Lung (tissue), 12 donors: ENCODE measurements around the gene USP34. TPM values are rescaled to one million over a fixed set of nuclear protein-coding genes. Genes with fewer than 3 reads are reported as not detected.

ENCODE experiments used
- ATAC-seq: fragments of 200-7000 bp; cut with Tn5 transposase; one replicate; pipeline ENCODE4 v1.9.1; 2020; ENCODE audit warnings: moderate number of reproducible peaks; ENCODE audit not compliant: insufficient read depth, low FRiP score
- DNase-seq, 3 donors: peaks; one replicate each; pipeline ENCODE4 v3.0.0-alpha.2; 2013 to 2017
- H3K27ac ChIP-seq, 2 donors: one replicate each; pipeline ENCODE4 v1.5.1; 2013; ENCODE audit warnings: mild to moderate bottlenecking in 2 of 2, moderate library complexity in 2 of 2, control low read depth in 1 of 2, inconsistent platforms in 1 of 2, low read depth in 1 of 2, low read length in 1 of 2
- H3K27me3 ChIP-seq, 3 donors: one replicate each; pipeline ENCODE4 v1.5.1; 2013; ENCODE audit warnings: low read length in 2 of 3; ENCODE audit not compliant: control insufficient read depth in 3 of 3, insufficient read depth in 3 of 3
- H3K36me3 ChIP-seq, 4 donors: one replicate each; pipeline ENCODE4 v1.5.1; 2013; ENCODE audit warnings: low read length in 4 of 4, mild to moderate bottlenecking in 1 of 4, moderate library complexity in 1 of 4; ENCODE audit not compliant: control insufficient read depth in 4 of 4, insufficient read depth in 4 of 4
- H3K4me1 ChIP-seq, 5 donors: one replicate each; pipeline ENCODE4 v1.5.1; 2013; ENCODE audit warnings: low read length in 5 of 5, mild to moderate bottlenecking in 2 of 5, moderate library complexity in 1 of 5; ENCODE audit not compliant: control insufficient read depth in 5 of 5, insufficient read depth in 5 of 5
- H3K4me3 ChIP-seq: one replicate; pipeline ENCODE4 v1.5.1; 2013; ENCODE audit warnings: mild to moderate bottlenecking, control low read depth, moderate library complexity
- H3K9ac ChIP-seq, 2 donors: one replicate each; pipeline ENCODE4 v1.5.1; 2013; ENCODE audit warnings: low read length in 2 of 2, control low read depth in 1 of 2; ENCODE audit not compliant: insufficient read depth in 1 of 2
- H3K9me3 ChIP-seq, 4 donors: one replicate each; pipeline ENCODE4 v1.5.1; 2013; ENCODE audit warnings: low read length in 3 of 4, mild to moderate bottlenecking in 1 of 4, moderate library complexity in 1 of 4; ENCODE audit not compliant: control insufficient read depth in 4 of 4, insufficient read depth in 3 of 4
- CTCF ChIP-seq: IDR thresholded peaks from 2 replicates; pipeline ENCODE4 v1.5.1; 2012; ENCODE audit warnings: mild to moderate bottlenecking; ENCODE audit errors: control extremely low read depth, extremely low read depth
- WGBS, 2 donors: extraction: QIAGEN DNeasy Blood & Tissue Kit; methylation state at CpG; one replicate each; pipeline ENCODE4 v1.1.7; 2013; 5-methylcytosine and 5-hydroxymethylcytosine counted together
- polyA plus RNA-seq, 2 donors: library from polyadenylated mRNA; stranded (reverse); fragments of 200-250 nt; gene quantifications; one replicate each; pipeline ENCODE4 v1.2.1, GENCODE V29; 2013
- total RNA-seq, 2 donors: library from RNA; depleted of rRNA in 1 of 2; stranded (reverse); fragments of >200 nt in 1 of 2; gene quantifications; one replicate each; pipeline ENCODE4 v1.2.1, GENCODE V29; 2014 to 2021
- donor health status: control.
- donor health status: control.
- donor health status: Bipolar disorder and iron deficiency.
- donor health status: healthy.
- donor health status: DM: yes; HTN: yes; CAD: no.

Gene USP34
- total and polyA plus RNA-seq, 4 donors, result 38.7 to 233 (median 67.8) TPM

- Histone ChIP-seq H3K9me3 (peaks cover 0 to 3% (median 0%) of the 10 kb centered on the region in 4 donors), H3K4me1 (peaks cover 0 to 20% (median 0%) of the 10 kb centered on the region in 5 donors), H3K36me3 (no peaks in the 10 kb centered on the region), H3K9ac (no peak overlapping the region), H3K4me3 (no peak overlapping the region), H3K27ac (no peak overlapping the region), H3K27me3 (no peaks in the 10 kb centered on the region)
- no peak for TF ChIP-seq CTCF
- 92 to 96% methylated on average over 1 of the region's 1 CpG for WGBS, 2 donors
- DNase-seq (no peak), ATAC-seq (no peak)
Observed at GRCh38 chr2:61433606-61434005, 37.3 kb downstream of the USP34 start.

GRCh38 chr2:61432990-61433389, 37.9 kb downstream of the USP34 start:
- no peak for TF ChIP-seq CTCF

GRCh38 chr2:61431345-61431744, 39.5 kb downstream of the USP34 start:
- 96 to 98% methylated on average over 5 of the region's 5 CpGs for WGBS, 2 donors
- H3K27ac ChIP-seq, result no peak overlapping the region
- H3K4me1 ChIP-seq, result peaks cover 0 to 21% (median 0%) of the 10 kb centered on the region in 5 donors

More at GRCh38 chr2:61432990-61433389, 37.9 kb downstream of the USP34 start:
- no peak for DNase-seq
- Histone ChIP-seq H3K27me3 (no peaks in the 10 kb centered on the region), H3K36me3 (no peaks in the 10 kb centered on the region), H3K4me1 (peaks cover 0 to 18% (median 0%) of the 10 kb centered on the region in 5 donors), H3K27ac (no peak overlapping the region), H3K9ac (no peak overlapping the region), H3K4me3 (no peak overlapping the region), H3K9me3 (peaks cover 0 to 3% (median 0%) of the 10 kb centered on the region in 4 donors)
- no peak for ATAC-seq
- WGBS, 2 donors, result 96 to 97% methylated on average over 3 of the region's 3 CpGs

More at GRCh38 chr2:61431345-61431744, 39.5 kb downstream of the USP34 start:
- H3K9ac ChIP-seq, result no peak overlapping the region
- H3K4me3 ChIP-seq, result no peak overlapping the region
- H3K36me3 ChIP-seq, result no peaks in the 10 kb centered on the region
- no peak for TF ChIP-seq CTCF
- no peak for DNase-seq
- no peak for ATAC-seq
- no peaks in the 10 kb centered on the region for H3K9me3 ChIP-seq
- no peaks in the 10 kb centered on the region for H3K27me3 ChIP-seq
